SKM-1 (cell line): ENCODE results near the gene SDK1.

Experiments
- DNase-seq: peaks from one replicate; lab custom pipeline; 2025; ENCODE audit not compliant: unreplicated experiment; lab: John Stamatoyannopoulos, UW

The SDK1 gene

GRCh38 chr7:3408814-3409595 is 108.0 kb downstream of the SDK1 start:
- DNase-seq: no peak

DNA sequence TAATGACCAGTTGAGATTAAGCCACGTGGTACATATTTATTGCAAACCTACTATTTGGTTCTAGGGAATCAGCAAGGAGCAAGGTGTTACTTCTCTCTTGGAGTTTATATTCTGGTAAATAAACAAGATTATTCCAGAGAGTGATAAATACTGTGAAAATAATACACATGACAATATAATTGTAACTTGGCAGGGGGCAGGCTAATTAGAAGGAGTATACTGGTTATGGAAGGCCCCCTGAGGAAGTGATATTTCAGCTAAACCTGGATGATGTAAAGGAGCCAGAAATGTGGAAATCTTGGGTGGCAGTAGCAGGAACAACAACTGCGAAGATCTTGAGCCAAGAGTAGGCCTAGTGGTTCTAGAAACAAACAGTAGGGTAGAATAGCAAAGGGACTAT is 111.8 kb downstream of the SDK1 start:
- DNase-seq: no peak

DNA sequence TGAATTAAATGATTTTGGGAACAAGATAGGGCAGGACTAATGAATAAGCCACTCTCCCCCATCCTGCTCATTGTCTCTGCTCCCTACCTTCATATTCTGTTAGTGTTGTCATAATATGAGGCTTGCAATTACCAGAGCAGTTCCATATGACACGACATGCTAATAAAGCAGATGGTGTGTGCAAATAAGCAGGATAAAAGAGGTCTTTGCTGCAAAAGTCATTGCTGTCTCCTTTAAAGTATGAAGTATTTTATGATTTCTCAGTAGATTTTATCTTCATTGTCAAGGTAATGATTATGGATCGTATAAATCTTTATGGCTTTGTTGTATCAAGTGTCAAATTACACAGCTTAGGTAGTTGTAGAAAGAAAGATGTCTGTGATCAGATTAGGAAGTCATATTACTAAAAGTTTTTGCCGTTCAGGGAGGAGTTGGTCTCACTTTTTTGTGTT is 114.8 kb downstream of the SDK1 start:
- DNase-seq: no peak

- DNase-seq: no peak
Measured at GRCh38 chr7:3416453-3416852, 115.4 kb downstream of the SDK1 start.

DNA sequence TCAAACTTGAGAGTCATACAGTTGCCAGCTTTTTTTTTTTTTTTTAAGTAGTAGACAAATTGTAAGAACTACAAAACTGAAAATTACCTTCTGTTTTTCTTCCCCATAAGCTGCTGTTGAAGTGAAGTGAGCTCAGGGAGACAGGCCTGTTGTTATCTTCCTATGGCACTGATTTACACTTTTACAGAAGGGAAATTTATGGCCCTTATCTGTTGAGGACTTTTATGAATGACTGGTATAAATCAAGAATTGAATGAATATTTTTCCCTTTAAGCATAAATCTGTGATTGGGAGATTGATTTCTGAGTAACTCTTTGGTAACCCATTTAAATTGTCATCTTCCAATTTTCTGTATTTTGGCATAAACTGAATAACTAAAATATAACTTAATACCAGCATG is 124.0 kb downstream of the SDK1 start:
- no peak for DNase-seq

DNA sequence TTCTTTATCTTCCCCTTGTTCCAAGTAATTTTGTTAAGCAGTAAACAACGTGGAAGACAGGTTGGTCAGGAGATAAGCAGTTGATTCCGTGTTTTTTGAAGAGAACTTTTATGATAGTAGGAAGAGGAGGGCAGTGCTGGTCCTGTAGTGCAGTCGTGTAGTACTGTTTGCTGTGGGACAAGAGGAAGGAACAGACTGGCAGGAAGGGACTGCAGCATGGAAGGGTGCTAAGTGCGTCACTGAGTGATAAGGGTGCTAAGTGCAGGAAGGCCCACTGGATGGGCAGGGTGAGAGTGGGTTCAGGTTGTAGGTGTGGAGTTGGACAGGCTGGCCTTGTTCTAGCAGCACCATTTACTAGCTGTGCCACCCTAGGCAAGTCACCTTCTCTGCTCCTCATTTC is 125.0 kb downstream of the SDK1 start:
- no peak for DNase-seq

DNA sequence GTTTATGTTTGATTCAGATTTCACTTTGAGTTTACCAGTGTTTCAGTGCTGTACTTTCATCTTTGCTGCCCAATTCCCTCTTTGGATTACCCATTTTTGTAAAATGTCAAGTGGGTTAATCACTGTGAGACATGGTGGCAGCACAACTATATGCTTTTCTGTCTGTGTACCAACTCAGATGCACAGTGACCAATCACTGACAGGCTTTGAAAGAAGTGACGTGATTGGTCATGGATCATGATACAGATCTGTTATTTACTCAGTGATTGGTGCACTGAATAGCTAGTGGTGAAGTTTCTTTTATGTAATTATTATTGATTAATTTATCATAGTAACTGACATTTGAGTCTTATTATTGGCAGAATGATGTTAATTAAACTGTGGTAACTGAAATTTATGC is 126.9 kb downstream of the SDK1 start:
- DNase-seq: no peak

- no peak for DNase-seq
Measured at GRCh38 chr7:3429981-3430380, 128.9 kb downstream of the SDK1 start.

DNA sequence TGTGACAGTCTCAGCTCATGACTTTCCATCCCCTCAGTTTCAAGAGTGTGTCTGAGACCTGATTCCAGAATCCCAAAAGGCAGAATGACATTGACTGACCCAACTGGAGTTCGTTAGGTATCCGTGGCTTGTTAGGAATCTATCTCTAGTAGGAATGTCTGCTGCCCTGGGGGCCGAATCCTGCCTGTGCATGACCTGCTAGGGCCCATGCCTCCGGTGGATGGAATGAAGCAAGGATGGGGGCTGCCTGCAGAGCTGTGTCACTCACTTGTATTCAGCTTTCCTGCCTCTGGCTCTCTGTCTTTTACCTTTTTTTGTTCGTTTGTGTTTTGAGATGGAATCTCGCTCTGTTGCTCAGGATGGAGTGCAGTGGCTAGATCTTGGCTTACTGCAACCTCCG is 129.5 kb downstream of the SDK1 start:
- no peak for DNase-seq

DNA sequence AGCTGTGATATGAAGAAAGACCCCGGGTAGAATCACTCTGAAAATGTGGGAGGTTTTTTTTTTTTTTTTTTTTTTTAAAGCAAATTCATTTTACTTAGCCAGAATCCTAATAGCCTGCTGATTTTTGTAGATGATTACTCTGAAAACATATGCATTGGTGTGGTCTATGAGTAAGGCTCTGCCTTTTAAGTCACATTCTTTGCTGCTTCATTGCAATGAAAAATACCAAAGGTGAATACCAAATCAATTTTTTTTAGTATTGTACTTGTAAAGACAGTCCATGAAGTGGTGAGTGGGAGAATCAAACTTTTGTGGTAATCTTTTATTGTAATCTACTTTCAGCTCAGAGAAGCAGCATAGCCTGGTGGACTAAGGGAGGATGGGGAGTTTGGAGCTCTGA is 130.3 kb downstream of the SDK1 start:
- DNase-seq: no peak

DNA sequence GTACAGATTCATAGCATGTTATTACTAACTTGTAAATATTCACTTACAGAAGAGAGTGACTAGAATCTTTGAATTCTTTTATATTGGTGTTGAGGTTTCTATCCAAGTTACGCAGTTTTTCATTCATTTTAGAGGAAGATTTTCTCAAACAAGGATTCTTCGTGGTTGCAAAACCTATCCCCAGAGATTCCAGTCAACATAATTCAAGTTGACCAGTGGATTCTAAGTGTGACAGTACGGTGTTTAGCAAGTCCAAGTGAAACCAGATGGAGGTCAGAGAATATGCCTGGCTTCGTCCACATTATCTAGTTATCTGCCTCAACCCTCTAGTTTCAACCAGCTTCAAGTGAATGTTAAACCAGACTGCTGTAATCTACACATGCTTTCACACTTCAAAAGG is 131.9 kb downstream of the SDK1 start:
- no peak for DNase-seq

DNA sequence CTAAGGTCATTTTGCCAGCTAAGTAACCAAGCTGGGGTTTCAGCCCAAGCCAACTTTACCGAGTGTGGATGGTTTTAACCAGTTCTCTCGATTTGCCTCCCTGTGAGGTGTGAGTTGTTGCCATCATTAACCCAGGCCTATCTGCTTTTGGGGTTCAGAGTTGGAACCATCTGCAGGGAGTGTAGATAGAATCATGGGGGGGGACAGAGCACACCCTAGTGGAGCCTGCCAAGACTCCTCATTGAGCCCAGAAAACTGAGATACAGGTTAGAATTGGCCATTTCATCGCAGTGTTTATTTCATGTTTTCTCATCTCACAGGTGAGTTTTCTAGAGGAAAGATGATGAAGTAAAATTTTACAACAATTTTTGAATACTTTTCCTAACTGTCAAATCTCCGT is 133.6 kb downstream of the SDK1 start:
- DNase-seq: no peak

- DNase-seq: no peak
Measured at GRCh38 chr7:3436112-3436511, 135.1 kb downstream of the SDK1 start.

DNA sequence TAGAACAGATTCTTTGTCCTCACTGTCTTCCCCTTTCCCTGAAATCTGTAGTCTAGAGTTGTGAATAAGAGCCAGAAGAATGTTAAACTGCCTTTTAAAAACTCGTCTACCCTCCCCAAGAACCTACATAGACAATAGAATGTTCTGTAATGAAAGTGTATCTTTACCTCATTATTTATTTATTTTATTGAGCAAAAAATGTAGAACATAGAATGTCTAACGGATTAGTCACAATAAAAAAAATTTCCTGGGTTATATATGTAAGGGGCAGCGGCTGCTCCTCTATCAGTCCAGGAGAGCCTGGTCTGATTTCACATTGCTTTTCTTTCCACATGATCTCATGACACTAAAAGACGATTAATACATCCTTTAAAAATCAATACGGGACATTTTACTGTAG is 135.7 kb downstream of the SDK1 start:
- no peak for DNase-seq

DNA sequence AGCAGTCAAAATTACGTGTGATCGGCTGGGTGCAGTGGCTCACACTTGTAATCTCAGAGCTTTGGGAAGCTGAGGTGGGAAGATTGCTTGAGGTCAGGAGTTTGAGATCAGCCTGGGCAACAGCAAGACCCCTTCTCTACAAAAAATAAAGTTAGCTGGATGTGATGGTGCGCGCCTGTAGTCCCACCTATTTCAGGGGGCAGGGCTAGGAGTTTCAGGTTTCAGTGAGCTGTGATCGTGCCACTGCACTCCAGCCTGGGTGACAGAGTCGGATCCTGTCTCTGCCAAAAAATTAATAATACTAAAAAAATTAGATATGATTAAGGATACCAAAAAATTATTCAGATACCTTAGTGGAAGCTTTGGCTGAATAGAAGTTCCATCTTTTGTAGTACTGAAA is 136.4 kb downstream of the SDK1 start:
- no peak for DNase-seq

DNA sequence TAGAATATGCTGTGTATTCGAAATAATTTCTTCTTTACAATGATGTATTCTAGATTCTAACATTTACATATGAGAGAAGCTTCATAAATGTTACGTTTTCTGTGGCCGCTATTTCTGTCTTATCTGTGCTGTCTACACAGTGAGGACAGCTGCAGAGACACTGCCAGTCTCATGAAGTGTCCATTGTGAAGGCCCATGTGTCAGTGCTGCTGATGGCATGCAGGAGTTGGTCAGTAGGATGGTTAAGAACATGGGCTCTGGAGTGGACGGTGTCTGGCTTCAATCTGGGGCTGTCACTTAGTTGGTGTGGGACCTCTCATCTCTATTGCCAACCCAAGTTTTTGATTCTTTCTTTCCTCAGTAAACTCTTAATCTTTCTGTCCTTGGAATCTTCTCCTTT is 137.3 kb downstream of the SDK1 start:
- no peak for DNase-seq

GRCh38 chr7:3439333-3440030 is 138.4 kb downstream of the SDK1 start:
- no peak for DNase-seq

DNA sequence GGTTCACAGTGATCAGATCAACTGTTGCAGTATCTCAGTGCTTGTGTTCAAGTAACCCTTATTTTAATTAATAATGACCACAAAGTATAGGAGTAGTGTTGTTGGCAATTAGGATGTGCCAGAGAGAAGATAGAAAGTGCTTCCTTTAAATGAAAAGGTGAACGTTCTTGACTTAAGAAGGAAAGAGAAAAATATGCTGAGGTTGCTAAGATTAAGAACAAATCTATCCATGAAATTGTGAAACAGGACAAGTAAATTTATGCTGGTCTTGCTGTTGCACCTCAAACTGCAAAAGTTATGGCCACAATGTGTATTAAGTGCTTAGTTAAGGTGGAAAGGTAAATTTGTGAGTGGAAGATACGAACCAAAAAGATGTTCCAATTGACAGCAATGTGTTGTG is 139.5 kb downstream of the SDK1 start:
- no peak for DNase-seq

- DNase-seq: no peak
Measured at GRCh38 chr7:3443716-3444115, 142.7 kb downstream of the SDK1 start.

- no peak for DNase-seq
Measured at GRCh38 chr7:3446786-3447185, 145.7 kb downstream of the SDK1 start.

DNA sequence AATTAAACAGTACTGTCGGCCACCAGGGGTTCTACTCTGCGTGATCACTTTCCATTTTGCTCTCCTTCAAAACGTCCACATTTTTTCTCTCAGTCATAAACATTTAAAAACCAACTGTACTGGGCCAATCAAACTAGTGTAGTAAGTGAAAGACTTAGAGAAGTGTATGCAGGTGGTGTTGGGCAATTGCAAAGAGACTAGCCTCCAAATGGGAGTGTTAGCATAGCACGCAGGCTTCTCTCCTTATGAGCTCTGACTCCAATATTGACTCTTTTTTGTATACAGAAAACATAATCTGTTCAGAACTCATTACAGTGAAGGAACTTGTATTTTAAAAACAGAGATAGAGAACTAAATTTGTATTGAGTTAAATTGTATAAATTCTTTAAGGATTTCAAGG is 150.6 kb downstream of the SDK1 start:
- no peak for DNase-seq

GRCh38 chr7:3453398-3453797 is 152.3 kb downstream of the SDK1 start:
- DNase-seq: no peak
